GM19467 (cell line): ENCODE data around the gene HSPA4.
"Not testable (repeated sequence)": the region's sequence is repeated elsewhere in the genome, so short reads cannot be mapped to it uniquely, and the experiment has no call there.

Source experiments
- ATAC-seq: cut with Tn5 transposase; IDR thresholded peaks from one replicate; pipeline ENCODE4 v1.9.1; 2021; ENCODE audit warnings: mild to moderate bottlenecking, moderate library complexity; ENCODE audit not compliant: unreplicated experiment

Gene HSPA4

GRCh38 chr5:133049726-133050048, 2.1 kb upstream of the HSPA4 start:
- ATAC-seq, result no peak

GRCh38 chr5:133050521-133050920, 1.3 kb upstream of the HSPA4 start:
- no peak for ATAC-seq

- ATAC-seq, result peak; percentile 6
These were observed 712 bp upstream of the HSPA4 start for GRCh38 chr5:133051061-133051541.

GRCh38 chr5:133052317-133053175, 733 bp downstream of the HSPA4 start:
- ATAC-seq, result peak; percentile 28

- no peak for ATAC-seq
These were observed 1.6 kb downstream of the HSPA4 start for GRCh38 chr5:133053448-133053847.

- ATAC-seq, result no peak
These were observed 3.1 kb downstream of the HSPA4 start for GRCh38 chr5:133054697-133055471.

- ATAC-seq, result no peak
These were observed 5.1 kb downstream of the HSPA4 start for GRCh38 chr5:133056891-133057290.

GRCh38 chr5:133059621-133060020, 7.8 kb downstream of the HSPA4 start:
- ATAC-seq, result no peak

GRCh38 chr5:133062276-133062675, 10.5 kb downstream of the HSPA4 start:
- ATAC-seq, result no peak

- ATAC-seq, result no peak
These were observed 12.2 kb downstream of the HSPA4 start for GRCh38 chr5:133063965-133064364.

GRCh38 chr5:133065471-133065870, 13.7 kb downstream of the HSPA4 start:
- no peak for ATAC-seq

- ATAC-seq, result no peak
These were observed 14.2 kb downstream of the HSPA4 start for GRCh38 chr5:133066045-133066444.

- no peak for ATAC-seq
These were observed 20.2 kb downstream of the HSPA4 start for GRCh38 chr5:133072021-133072420.

- ATAC-seq, result no peak
These were observed 24.0 kb downstream of the HSPA4 start for GRCh38 chr5:133075572-133076536.

- ATAC-seq, result no peak
These were observed 27.2 kb downstream of the HSPA4 start for GRCh38 chr5:133079048-133079447.

GRCh38 chr5:133081036-133081435, 29.2 kb downstream of the HSPA4 start:
- ATAC-seq, result no peak

GRCh38 chr5:133081703-133082102, 29.9 kb downstream of the HSPA4 start:
- no peak for ATAC-seq

- ATAC-seq, result no peak
These were observed 30.3 kb downstream of the HSPA4 start for GRCh38 chr5:133082128-133082527.

- ATAC-seq, result no peak
These were observed 32.1 kb downstream of the HSPA4 start for GRCh38 chr5:133083901-133084300.

- ATAC-seq, result not testable (repeated sequence)
These were observed 33.4 kb downstream of the HSPA4 start for GRCh38 chr5:133085171-133085570.

GRCh38 chr5:133086366-133086875, 34.6 kb downstream of the HSPA4 start:
- ATAC-seq, result no peak
